Osteocyte (in vitro differentiated cells): ENCODE results near the gene INS. TPM values are rescaled to one million over a fixed set of nuclear protein-coding genes. Genes with fewer than 3 reads are reported as not detected.

Source experiments
- DNase-seq: peaks from one replicate; pipeline ENCODE4 v3.0.0; 2021; ENCODE audit warnings: mixed read lengths; ENCODE audit not compliant: unreplicated experiment; ENCODE audit errors: extremely low spot score
- H3K27ac Mint-ChIP-seq: one replicate; pipeline ENCODE4 v1.8.0; 2021; ENCODE audit warnings: mild to moderate bottlenecking, mixed read lengths; ENCODE audit not compliant: unreplicated experiment
- H3K27me3 Mint-ChIP-seq: one replicate; pipeline ENCODE4 v1.8.0; 2021; ENCODE audit warnings: mixed read lengths; ENCODE audit not compliant: unreplicated experiment
- H3K36me3 Mint-ChIP-seq: one replicate; pipeline ENCODE4 v1.8.0; 2021; ENCODE audit warnings: mixed read lengths; ENCODE audit not compliant: unreplicated experiment
- H3K4me1 Mint-ChIP-seq: one replicate; pipeline ENCODE4 v1.8.0; 2021; ENCODE audit warnings: mixed read lengths; ENCODE audit not compliant: unreplicated experiment
- H3K4me3 Mint-ChIP-seq: one replicate; pipeline ENCODE4 v1.8.0; 2021; ENCODE audit warnings: mild to moderate bottlenecking, moderate library complexity, mixed read lengths; ENCODE audit not compliant: unreplicated experiment
- H3K9me3 Mint-ChIP-seq: one replicate; pipeline ENCODE4 v1.8.0; 2021; ENCODE audit warnings: mixed read lengths; ENCODE audit not compliant: unreplicated experiment
- CTCF ChIP-seq: fragments of 200-600 bp; sonication (generic); IDR thresholded peaks from 2 replicates; pipeline ENCODE4 v1.5.0; 2021; ENCODE audit warnings: antibody characterized with exemption, mild to moderate bottlenecking, moderate library complexity
- total RNA-seq: library from RNA; stranded (reverse); gene quantifications from 2 replicates; pipeline ENCODE4 v1.2.1, GENCODE V29; 2021

Gene INS
- total RNA-seq, 1 donor from 2014 or later, result not detected

GRCh38 chr11:2191883-2192282 is 30.9 kb upstream of the INS start:
- no peak for TF ChIP-seq CTCF
- H3K27ac Mint-ChIP-seq, result no peak overlapping the region
- no peaks in the 10 kb centered on the region for H3K36me3 Mint-ChIP-seq
- no peak overlapping the region for H3K4me3 Mint-ChIP-seq
- H3K9me3 Mint-ChIP-seq, result no peaks in the 10 kb centered on the region
- DNase-seq, result no peak
- H3K4me1 Mint-ChIP-seq, result peaks cover 11% of the 10 kb centered on the region
- H3K27me3 Mint-ChIP-seq, result peaks cover 36% of the 10 kb centered on the region

DNA sequence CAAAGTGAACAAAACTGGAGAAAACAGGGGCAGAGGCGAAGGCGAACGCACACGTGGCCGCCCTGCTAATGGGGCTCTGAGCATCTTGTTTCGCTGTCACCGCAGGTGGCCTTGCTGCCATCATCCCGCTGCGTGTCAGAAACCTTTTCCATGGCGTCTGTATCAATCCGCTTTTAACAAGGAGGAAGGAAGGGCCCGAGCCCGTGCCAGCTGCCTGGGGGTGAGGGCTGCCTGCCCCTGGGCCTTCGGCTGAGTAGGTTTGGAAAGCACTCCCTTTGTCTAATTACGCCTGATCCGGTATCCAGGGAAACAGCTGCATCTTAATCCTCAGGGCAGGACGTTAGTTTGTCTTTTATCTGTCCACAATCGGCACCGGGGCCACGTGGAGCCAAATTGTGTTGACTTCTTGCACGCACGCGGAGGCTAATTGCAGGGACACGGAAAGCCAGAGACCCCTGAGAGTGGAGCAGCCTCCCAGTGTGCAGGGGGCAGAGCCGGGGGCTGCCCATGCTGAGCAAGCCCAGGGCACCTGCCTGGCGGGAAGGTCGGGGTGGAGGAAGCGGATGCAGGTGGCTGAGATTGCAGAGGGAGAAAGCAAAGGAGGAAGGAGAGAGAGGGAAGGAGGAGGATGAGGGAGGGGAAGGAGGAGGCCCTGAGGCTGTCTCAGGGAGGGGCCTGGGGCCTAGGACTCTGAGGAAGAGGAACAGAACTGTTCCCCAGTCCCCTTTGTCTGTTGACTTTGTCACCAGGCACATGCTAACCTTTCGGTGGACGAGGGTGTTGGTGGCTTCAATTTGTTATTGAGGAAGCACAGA is 29.9 kb upstream of the INS start:
- Mint-ChIP-seq H3K27ac (no peak overlapping the region), H3K4me3 (no peak overlapping the region), H3K4me1 (peaks cover 11% of the 10 kb centered on the region), H3K27me3 (peaks cover 27% of the 10 kb centered on the region), H3K36me3 (no peaks in the 10 kb centered on the region), H3K9me3 (no peaks in the 10 kb centered on the region)
- no peak for TF ChIP-seq CTCF
- no peak for DNase-seq

- DNase-seq, result no peak
- H3K36me3 Mint-ChIP-seq, result no peaks in the 10 kb centered on the region
- H3K9me3 Mint-ChIP-seq, result no peaks in the 10 kb centered on the region
- H3K27me3 Mint-ChIP-seq, result peaks cover 29% of the 10 kb centered on the region
- no peak for TF ChIP-seq CTCF
- no peak overlapping the region for H3K4me3 Mint-ChIP-seq
- no peak overlapping the region for H3K27ac Mint-ChIP-seq
- H3K4me1 Mint-ChIP-seq, result peaks cover 11% of the 10 kb centered on the region
Measured at GRCh38 chr11:2189938-2190656, 29.1 kb upstream of the INS start.

DNA sequence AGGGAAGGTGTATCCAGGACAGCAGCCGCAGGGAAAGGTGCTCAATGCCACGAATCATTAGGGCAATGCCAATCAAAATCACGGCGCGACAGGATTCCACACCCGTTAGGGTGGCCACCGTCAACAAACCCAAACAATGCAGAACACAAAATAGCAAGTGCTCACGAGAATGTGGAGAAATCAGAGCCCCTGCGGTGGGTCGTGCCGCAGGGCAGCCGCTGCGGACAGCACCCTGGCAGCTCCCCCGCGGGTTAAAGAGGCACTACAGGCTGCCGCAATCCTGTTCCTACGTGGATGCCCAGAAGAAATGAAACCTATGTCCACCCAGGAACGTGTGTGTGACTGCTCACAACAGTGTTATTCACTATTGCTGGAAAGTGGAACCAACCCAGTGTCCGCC is 27.7 kb upstream of the INS start:
- no peaks in the 10 kb centered on the region for H3K36me3 Mint-ChIP-seq
- no peak for DNase-seq
- H3K4me1 Mint-ChIP-seq, result peaks cover 11% of the 10 kb centered on the region
- TF ChIP-seq CTCF, result no peak
- H3K9me3 Mint-ChIP-seq, result no peaks in the 10 kb centered on the region
- no peak overlapping the region for H3K4me3 Mint-ChIP-seq
- H3K27me3 Mint-ChIP-seq, result peaks cover 43% of the 10 kb centered on the region
- no peak overlapping the region for H3K27ac Mint-ChIP-seq

DNA sequence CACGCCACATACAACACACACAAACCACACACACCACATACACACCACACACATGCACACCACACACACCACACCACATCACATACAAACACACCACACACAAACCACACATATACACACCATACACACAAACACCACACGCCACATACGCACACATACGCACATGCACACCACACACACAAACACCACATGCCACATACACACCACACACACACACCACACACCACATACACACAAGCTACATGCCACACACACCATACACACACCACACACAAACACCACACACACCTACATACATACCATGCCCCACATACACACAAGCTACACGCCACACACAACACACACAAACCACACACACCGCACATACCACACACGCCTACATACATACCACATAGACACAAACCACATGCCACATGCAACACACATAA is 26.3 kb upstream of the INS start:
- Mint-ChIP-seq H3K27ac (no peak overlapping the region), H3K9me3 (no peaks in the 10 kb centered on the region), H3K4me3 (no peak overlapping the region), H3K4me1 (peaks cover 8% of the 10 kb centered on the region), H3K27me3 (peaks cover 43% of the 10 kb centered on the region), H3K36me3 (no peaks in the 10 kb centered on the region)
- no peak for DNase-seq
- TF ChIP-seq CTCF, result no peak
